GM10266 (cell line): ENCODE results near the gene ACVRL1.
A peak's percentile ranks its signal among the peaks of the same experiment; 100 is the strongest.

Experiments
- DNase-seq: peaks from one replicate; pipeline ENCODE4 v3.0.0; 2012; ENCODE audit errors: extremely low spot score
- TF ChIP-seq, protein P1 (sequence below): IDR thresholded peaks from 2 replicates; pipeline ENCODE4 v1.5.1; 2012; ENCODE audit warnings: mild to moderate bottlenecking, low read depth; ENCODE audit not compliant: control insufficient read depth, insufficient read depth; ENCODE audit errors: missing control alignments

The ACVRL1 gene

DNA sequence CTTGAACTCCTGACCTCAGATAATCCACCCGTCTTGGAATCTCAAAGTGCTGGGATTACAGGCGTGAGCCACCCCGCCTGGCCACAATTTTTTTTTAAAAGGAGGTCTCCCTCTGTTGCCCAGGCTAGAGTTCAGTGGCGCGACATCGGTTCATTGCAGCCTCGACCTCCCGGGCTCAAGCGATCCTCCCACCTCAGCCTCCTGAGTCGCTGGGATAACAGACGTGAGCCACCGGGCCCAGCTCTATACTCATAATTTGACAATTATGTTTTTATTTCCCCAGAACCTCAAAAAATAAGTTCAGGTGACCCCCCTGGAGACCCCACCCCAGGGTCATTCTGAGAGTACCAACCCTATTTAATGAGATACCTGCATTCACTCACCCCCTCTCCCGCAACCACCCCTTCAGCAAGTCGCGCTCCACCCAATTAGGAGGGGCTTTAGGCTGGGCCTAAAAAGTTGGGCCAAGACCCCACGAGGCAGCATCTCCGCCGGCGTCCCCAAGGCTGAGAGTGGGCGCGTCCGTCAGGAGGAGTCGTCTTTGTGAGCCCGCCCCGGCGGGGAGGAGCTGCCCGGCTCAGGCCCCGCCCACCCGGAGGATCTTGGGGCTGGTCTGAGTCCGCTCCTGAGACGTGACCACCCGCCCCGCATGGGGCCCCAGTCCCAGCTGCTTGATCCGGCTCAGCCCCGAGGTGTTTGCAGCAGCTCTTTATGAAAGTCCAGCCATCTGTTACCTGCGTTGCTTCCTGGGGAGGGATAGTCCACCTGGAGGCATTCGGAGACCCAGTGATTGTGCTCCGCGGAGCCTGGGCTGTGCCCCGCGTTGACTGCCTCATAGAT lies 19.6 kb upstream of the ACVRL1 start, which contains the start of gene ANKRD33:
TSS of gene ANKRD33 (plus strand) at position 628 of the 840 bp plus-strand sequence. CDS start at position 712, 84 bp downstream.
- DNase-seq: no peak
- TF ChIP-seq, protein P1, sequence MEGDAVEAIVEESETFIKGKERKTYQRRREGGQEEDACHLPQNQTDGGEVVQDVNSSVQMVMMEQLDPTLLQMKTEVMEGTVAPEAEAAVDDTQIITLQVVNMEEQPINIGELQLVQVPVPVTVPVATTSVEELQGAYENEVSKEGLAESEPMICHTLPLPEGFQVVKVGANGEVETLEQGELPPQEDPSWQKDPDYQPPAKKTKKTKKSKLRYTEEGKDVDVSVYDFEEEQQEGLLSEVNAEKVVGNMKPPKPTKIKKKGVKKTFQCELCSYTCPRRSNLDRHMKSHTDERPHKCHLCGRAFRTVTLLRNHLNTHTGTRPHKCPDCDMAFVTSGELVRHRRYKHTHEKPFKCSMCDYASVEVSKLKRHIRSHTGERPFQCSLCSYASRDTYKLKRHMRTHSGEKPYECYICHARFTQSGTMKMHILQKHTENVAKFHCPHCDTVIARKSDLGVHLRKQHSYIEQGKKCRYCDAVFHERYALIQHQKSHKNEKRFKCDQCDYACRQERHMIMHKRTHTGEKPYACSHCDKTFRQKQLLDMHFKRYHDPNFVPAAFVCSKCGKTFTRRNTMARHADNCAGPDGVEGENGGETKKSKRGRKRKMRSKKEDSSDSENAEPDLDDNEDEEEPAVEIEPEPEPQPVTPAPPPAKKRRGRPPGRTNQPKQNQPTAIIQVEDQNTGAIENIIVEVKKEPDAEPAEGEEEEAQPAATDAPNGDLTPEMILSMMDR: no peak

DNA sequence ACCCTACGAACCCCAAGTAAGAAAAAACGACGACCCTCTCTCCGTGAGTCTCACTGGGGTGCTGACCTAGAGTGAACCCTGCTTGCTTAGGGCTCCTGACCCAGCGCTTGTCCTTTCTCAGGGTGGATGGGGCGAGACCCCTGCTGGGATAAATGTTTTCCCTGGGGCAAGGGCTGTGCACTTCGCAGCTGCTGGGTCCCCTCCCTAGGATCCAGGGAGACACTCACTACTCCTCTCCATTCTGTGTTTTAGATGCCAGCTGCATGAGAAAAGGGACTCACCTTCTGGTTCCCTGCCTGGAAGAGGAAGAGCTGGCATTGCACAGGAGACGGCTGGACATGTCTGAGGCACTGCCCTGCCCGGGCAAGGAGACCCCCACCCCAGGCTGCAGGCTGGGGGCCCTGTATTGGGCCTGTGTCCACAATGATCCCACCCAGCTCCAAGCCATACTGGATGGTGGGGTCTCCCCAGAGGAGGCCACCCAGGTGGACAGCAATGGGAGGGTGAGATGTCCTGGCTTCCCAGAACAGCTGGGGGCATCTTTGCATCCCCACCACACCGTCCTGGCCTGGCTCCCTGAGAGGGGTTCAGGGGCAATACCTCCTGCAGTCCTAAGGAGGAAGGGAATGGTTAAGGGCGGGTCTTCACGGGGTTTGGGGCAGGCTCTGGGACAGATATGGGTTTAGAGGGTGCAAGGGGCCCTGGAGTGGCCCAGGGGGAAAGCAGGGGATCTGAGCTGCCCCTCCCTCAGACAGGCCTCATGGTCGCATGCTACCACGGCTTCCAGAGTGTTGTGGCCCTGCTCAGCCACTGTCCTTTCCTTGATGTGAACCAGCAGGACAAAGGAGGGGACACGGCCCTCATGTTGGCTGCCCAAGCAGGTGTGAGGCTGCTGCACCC lies 18.7 kb upstream of the ACVRL1 start:
- DNase-seq: no peak
- TF ChIP-seq, protein P1: no peak

DNA sequence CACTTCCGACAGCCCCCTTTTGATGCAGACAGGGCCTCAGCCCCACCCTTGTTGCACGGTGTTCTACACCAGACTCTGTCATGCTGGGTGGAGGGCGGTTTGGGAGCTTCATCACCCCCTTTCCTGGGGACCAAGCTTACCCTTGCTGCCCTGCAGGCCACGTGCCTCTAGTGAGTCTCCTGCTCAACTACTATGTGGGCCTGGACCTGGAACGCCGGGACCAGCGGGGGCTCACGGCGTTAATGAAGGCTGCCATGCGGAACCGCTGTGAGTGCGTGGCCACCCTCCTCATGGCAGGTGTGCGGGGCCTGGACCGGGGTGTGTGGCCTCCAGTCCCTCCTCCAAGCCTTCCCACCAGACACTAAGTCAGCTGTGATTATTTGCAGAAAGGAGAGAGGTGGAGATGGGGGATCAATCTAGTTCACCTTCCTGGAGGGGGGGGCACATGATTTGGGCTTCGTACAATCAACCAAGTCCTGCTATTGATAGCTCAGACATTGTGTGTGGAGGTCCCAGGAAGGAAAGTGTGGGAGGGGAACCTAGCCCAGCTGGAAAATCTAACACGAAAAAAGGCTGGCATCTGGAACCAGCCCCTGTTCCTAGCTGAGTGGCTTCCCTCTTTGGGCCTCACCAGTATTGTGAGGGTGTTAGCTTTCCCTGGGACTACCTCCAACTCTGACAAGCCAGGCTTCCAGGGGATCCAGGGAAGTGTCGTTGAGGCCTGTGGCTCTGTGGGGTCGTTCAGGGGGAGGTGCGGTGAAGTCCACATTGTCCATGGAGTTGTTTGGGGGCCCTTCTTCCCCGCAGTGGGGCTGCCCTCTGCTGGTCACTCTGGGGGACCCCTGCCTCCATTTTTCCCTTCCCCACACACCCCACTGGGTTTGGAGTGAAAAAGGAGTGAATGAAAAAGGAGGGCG lies 17.8 kb upstream of the ACVRL1 start:
- DNase-seq: no peak
- TF ChIP-seq, protein P1: no peak

DNA sequence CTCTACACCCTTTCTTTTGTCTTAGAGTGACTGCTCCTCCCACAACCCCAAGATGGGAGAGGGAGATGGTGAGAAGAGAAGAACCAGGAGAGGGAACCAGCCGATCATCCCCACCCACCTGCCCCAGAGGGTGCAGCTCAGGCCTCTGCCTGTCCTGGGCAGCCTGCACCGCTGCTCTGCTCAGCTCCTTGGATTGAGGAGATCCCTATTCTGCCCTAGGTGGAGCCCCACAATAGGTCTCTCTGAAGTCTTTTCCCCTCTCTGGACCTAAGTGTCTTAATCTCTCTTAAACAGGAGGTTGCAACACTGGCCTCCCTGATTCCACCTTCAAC lies 17.2 kb upstream of the ACVRL1 start:
- no peak for DNase-seq
- TF ChIP-seq, protein P1: no peak

DNA sequence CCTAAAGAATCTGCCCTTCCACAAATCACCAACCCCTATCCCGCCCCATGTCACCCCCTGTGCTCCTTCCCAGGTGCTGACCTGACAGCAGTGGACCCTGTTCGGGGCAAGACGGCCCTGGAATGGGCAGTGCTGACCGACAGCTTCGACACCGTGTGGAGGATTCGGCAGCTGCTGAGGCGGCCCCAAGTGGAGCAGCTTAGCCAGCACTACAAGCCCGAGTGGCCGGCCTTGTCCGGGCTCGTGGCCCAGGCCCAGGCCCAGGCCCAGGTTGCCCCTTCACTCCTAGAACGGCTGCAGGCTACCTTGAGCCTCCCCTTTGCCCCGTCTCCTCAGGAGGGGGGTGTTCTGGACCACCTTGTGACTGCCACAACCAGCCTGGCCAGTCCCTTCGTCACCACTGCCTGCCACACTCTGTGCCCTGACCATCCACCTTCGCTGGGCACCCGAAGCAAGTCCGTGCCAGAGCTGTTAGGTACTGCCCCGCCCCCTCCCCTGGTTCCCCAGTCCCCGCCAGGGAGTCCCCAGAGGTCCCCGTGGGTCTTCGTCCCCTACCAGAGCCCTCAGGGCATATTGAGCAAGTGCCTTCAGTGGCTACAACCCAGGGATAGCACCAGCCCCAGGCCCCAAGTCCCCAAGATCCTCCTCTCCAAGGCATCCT lies 16.7 kb upstream of the ACVRL1 start:
- no peak for DNase-seq
- TF ChIP-seq, protein P1: no peak

DNA sequence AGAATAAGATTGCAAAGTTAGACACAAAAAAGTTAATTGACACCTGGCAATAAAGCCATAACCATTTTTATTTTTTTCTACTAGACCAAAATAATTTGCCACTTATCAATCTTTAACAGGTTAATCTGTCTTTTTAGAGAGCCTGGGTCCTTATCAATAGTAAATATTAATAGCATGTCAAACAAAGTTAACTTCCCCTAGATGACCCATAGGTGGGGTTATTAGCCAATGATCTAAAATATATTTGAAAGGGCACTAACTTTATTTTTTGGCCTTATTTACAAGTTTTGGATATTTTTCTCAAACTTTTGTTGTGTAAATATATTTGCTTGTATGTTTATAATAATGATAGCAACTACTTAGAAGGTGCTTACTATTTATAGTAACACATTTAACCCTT lies 15.5 kb upstream of the ACVRL1 start:
- no peak for DNase-seq

More for the DNA sequence above, 15.5 kb upstream of the ACVRL1 start:
- TF ChIP-seq, protein P1: peak; percentile 23
